ENCODE data around the gene WDFY4. TPM values are rescaled to one million over a fixed set of nuclear protein-coding genes. Genes with fewer than 3 reads are reported as not detected.

WDFY4 gene
- polyA plus RNA-seq, 1 donor (not counting 4 experiments of a cell fraction or from before 2014, with no cell fraction given) = 0.04 TPM

GRCh38 chr10:48768926-48769325, 84.3 kb downstream of the WDFY4 start:
- H3K4me2 ChIP-seq (ENCODE audit: control insufficient read depth, extremely low read depth, insufficient read depth, low read depth, low read length) = no peak overlapping the region
- dilution Hi-C loops (cut with MboI; ENCODE audit: extremely low pct_ligation_motif_present, low sequenced_read_pairs) = no loop called here

GRCh38 chr10:48769706-48770435, 85.2 kb downstream of the WDFY4 start:
- Histone ChIP-seq H3K4me2 (ENCODE audit: control insufficient read depth, extremely low read depth, insufficient read depth, low read depth, low read length) (no peak overlapping the region), H2AFZ (ENCODE audit: control insufficient read depth, low read length) (no peak overlapping the region), H3K79me2 (ENCODE audit: control insufficient read depth, insufficient read depth, low read length) (no peaks in the 10 kb centered on the region), H4K20me1 (ENCODE audit: control insufficient read depth, extremely low read depth, insufficient read depth, low read length) (no peaks in the 10 kb centered on the region), H3K27ac (ENCODE audit: control insufficient read depth, insufficient read depth, low read length) (no peak overlapping the region), H3K9me3 (ENCODE audit: control insufficient read depth, low read depth, low read length) (no peaks in the 10 kb centered on the region), H3K36me3 (ENCODE audit: control insufficient read depth in 2 of 2, extremely low read depth in 1 of 2, insufficient read depth in 2 of 2, low read length in 2 of 2) (no peaks in the 10 kb centered on the region), H3K4me3 (ENCODE audit: control insufficient read depth in 2 of 3, extremely low read depth in 1 of 3, insufficient read depth in 2 of 3, low read depth in 1 of 3, low read length in 3 of 3) (no peak overlapping the region), H3K4me1 (ENCODE audit: control insufficient read depth, extremely low read depth, insufficient read depth, low read length) (no peaks in the 10 kb centered on the region), H3K9ac (ENCODE audit: control insufficient read depth, extremely low read depth, insufficient read depth, low read length) (no peak overlapping the region), H3K9me1 (ENCODE audit: control insufficient read depth, extremely low read depth, insufficient read depth, low read length) (no peaks in the 10 kb centered on the region), H3K27me3 (ENCODE audit: control insufficient read depth, extremely low read depth, insufficient read depth, low read length) (peaks cover 3% of the 10 kb centered on the region)
- no peak for FAIRE-seq
- dilution Hi-C loops (cut with MboI; ENCODE audit: extremely low pct_ligation_motif_present, low sequenced_read_pairs) = no loop called here
- DNase-seq (ENCODE audit: low read depth, low spot score) = no peak
- TF ChIP-seq, protein P1, sequence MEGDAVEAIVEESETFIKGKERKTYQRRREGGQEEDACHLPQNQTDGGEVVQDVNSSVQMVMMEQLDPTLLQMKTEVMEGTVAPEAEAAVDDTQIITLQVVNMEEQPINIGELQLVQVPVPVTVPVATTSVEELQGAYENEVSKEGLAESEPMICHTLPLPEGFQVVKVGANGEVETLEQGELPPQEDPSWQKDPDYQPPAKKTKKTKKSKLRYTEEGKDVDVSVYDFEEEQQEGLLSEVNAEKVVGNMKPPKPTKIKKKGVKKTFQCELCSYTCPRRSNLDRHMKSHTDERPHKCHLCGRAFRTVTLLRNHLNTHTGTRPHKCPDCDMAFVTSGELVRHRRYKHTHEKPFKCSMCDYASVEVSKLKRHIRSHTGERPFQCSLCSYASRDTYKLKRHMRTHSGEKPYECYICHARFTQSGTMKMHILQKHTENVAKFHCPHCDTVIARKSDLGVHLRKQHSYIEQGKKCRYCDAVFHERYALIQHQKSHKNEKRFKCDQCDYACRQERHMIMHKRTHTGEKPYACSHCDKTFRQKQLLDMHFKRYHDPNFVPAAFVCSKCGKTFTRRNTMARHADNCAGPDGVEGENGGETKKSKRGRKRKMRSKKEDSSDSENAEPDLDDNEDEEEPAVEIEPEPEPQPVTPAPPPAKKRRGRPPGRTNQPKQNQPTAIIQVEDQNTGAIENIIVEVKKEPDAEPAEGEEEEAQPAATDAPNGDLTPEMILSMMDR (optimal IDR thresholded peaks at IDR 0.05 in 1 of 3, IDR thresholded peaks at IDR 0.05 in 1 of 3, conservative IDR thresholded peaks at IDR 0.05 in 1 of 3; ENCODE audit: extremely low read depth in 1 of 3, insufficient read depth in 2 of 3, low read length in 3 of 3) = no peak

More at GRCh38 chr10:48768926-48769325, 84.3 kb downstream of the WDFY4 start:
- no peaks in the 10 kb centered on the region for H3K79me2 ChIP-seq (ENCODE audit: control insufficient read depth, insufficient read depth, low read length)
- H3K27me3 ChIP-seq (ENCODE audit: control insufficient read depth, extremely low read depth, insufficient read depth, low read length) = peaks cover 3% of the 10 kb centered on the region
- no peak overlapping the region for H2AFZ ChIP-seq (ENCODE audit: control insufficient read depth, low read length)
- FAIRE-seq (no peak), DNase-seq (ENCODE audit: low read depth, low spot score) (no peak)
- H3K9ac ChIP-seq (ENCODE audit: control insufficient read depth, extremely low read depth, insufficient read depth, low read length) = no peak overlapping the region
- H3K9me1 ChIP-seq (ENCODE audit: control insufficient read depth, extremely low read depth, insufficient read depth, low read length) = no peaks in the 10 kb centered on the region
- no peaks in the 10 kb centered on the region for H3K36me3 ChIP-seq (ENCODE audit: control insufficient read depth in 2 of 2, extremely low read depth in 1 of 2, insufficient read depth in 2 of 2, low read length in 2 of 2)
- no peaks in the 10 kb centered on the region for H3K4me1 ChIP-seq (ENCODE audit: control insufficient read depth, extremely low read depth, insufficient read depth, low read length)
- H3K9me3 ChIP-seq (ENCODE audit: control insufficient read depth, low read depth, low read length) = no peaks in the 10 kb centered on the region
- TF ChIP-seq, protein P1 (optimal IDR thresholded peaks at IDR 0.05 in 1 of 3, IDR thresholded peaks at IDR 0.05 in 1 of 3, conservative IDR thresholded peaks at IDR 0.05 in 1 of 3; ENCODE audit: extremely low read depth in 1 of 3, insufficient read depth in 2 of 3, low read length in 3 of 3) = no peak
- no peaks in the 10 kb centered on the region for H4K20me1 ChIP-seq (ENCODE audit: control insufficient read depth, extremely low read depth, insufficient read depth, low read length)
- H3K4me3 ChIP-seq (ENCODE audit: control insufficient read depth in 2 of 3, extremely low read depth in 1 of 3, insufficient read depth in 2 of 3, low read depth in 1 of 3, low read length in 3 of 3) = no peak overlapping the region
- H3K27ac ChIP-seq (ENCODE audit: control insufficient read depth, insufficient read depth, low read length) = no peak overlapping the region

Data from keratinocyte (primary cell).